GM13976 (cell line): ENCODE results near the gene RDH14.

ENCODE experiments used
- DNase-seq: peaks from one replicate; pipeline ENCODE4 v3.0.0; 2012; ENCODE audit warnings: low spot score
- CTCF ChIP-seq: IDR thresholded peaks from 2 replicates; pipeline ENCODE4 v1.5.1; 2012; ENCODE audit warnings: borderline replicate concordance, mild to moderate bottlenecking; ENCODE audit not compliant: insufficient read depth; ENCODE audit errors: extremely low read depth, missing control alignments, control extremely low read depth
- in situ Hi-C: fragments of 300-500 bp; cut with MboI; formaldehyde crosslinking; loops from one replicate; pipeline ENCODE4 v1.12.0; 2022; ENCODE audit warnings: low sequenced_read_pairs, mixed read lengths, inconsistent platforms; ENCODE audit not compliant: unreplicated experiment

RDH14 gene

GRCh38 chr2:18514526-18515461 lies 45.7 kb downstream of the RDH14 start:
- in situ Hi-C loops = loop anchor here (25.0 kb wide), 1 partner anchor 848 kb away; the partner anchor contains the start of gene OSR1
- TF ChIP-seq CTCF = no peak

GRCh38 chr2:18510775-18511174 lies 49.7 kb downstream of the RDH14 start:
- in situ Hi-C loops = loop anchor here (25.0 kb wide), 1 partner anchor 852 kb away; the partner anchor contains the start of gene OSR1
- no peak for DNase-seq
- TF ChIP-seq CTCF = no peak

More at GRCh38 chr2:18514526-18515461, 45.7 kb downstream of the RDH14 start:
- no peak for DNase-seq

- no peak for TF ChIP-seq CTCF
- in situ Hi-C loops = loop anchor here (25.0 kb wide), 1 partner anchor 855 kb away; the partner anchor contains the start of gene OSR1
- DNase-seq = no peak
Measured at GRCh38 chr2:18506883-18507509, 53.5 kb downstream of the RDH14 start.

GRCh38 chr2:18505703-18506341 lies 54.6 kb downstream of the RDH14 start:
- in situ Hi-C loops = loop anchor here (25.0 kb wide), 1 partner anchor 856 kb away; the partner anchor contains the start of gene OSR1
- DNase-seq = no peak
- TF ChIP-seq CTCF = no peak
